A673 (cell line): ENCODE measurements around the gene FFAR2.

ENCODE experiments used
- CTCF ChIP-seq: fragments of 300-800, 200-600 bp; sonication (generic); conservative IDR thresholded peaks from 2 replicates; pipeline ENCODE4 v1.5.1; 2017; ENCODE audit warnings: low read depth, mild to moderate bottlenecking, antibody characterized with exemption, low read length, moderate library complexity, mixed read lengths
- EZH2 ChIP-seq: fragments of 200-600 bp; sonication (generic); IDR thresholded peaks from 2 replicates; pipeline ENCODE4 v1.6.1; 2017; ENCODE audit warnings: borderline replicate concordance, low read depth, mild to moderate bottlenecking, mixed read lengths, antibody characterized with exemption, low read length; ENCODE audit not compliant: poor library complexity, severe bottlenecking

- no peak for TF ChIP-seq CTCF
- TF ChIP-seq EZH2: no peak
Measured at GRCh38 chr19:35444735-35445134, 3.3 kb upstream of the FFAR2 start.
